Measurements from ENCODE around the gene TAF1A.

TAF1A gene

GRCh38 chr1:222582099-222582774, 7.5 kb downstream of the TAF1A start:
- TF ChIP-seq, protein P1, sequence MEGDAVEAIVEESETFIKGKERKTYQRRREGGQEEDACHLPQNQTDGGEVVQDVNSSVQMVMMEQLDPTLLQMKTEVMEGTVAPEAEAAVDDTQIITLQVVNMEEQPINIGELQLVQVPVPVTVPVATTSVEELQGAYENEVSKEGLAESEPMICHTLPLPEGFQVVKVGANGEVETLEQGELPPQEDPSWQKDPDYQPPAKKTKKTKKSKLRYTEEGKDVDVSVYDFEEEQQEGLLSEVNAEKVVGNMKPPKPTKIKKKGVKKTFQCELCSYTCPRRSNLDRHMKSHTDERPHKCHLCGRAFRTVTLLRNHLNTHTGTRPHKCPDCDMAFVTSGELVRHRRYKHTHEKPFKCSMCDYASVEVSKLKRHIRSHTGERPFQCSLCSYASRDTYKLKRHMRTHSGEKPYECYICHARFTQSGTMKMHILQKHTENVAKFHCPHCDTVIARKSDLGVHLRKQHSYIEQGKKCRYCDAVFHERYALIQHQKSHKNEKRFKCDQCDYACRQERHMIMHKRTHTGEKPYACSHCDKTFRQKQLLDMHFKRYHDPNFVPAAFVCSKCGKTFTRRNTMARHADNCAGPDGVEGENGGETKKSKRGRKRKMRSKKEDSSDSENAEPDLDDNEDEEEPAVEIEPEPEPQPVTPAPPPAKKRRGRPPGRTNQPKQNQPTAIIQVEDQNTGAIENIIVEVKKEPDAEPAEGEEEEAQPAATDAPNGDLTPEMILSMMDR (conservative IDR thresholded peaks at IDR 0.05; ENCODE audit: low read depth, low read length) = no peak
- H3K4me3 ChIP-seq (ENCODE audit: low read depth, low read length) = no peak overlapping the region
- DNase-seq (ENCODE audit: low read depth) = peak; percentile 17

DNA sequence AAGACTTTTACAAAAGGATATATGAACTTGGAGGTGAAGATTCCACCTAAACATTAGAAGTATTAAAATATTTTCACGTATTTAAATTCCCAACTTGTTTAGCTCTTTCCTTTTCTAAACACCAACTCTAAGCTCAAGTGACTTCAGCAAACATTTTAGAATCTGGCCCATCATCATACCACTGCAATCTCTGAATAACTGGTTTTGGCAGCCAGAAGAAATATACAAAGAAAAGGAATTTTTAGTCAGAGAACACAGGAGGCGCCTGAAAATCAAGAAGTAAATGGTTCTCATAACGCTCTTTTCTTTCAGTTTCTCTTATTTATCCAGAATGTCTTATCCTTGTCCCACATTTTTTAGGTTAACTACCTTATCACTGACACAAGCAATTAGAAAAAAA, 10.4 kb downstream of the TAF1A start:
- no peak for DNase-seq (ENCODE audit: low read depth)
- TF ChIP-seq, protein P1 (conservative IDR thresholded peaks at IDR 0.05; ENCODE audit: low read depth, low read length) = no peak
- H3K4me3 ChIP-seq (ENCODE audit: low read depth, low read length) = no peak overlapping the region

DNA sequence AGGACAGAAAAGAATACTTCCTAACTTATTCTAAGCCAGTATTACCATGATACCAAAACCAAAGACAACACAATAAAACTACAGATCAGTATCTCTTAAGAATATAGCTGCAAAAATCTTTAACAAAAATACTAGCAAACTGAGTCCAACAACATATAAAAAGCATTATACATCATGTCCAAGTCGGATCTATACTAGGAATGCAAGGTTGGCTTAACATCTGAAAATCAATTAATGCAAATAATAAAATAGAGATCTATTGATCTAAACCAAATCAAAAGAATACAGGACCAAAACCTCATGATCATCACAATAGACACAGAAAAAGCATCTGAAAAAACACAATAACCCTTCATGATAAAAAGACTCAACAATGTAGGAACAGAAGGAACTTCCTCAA, 18.9 kb downstream of the TAF1A start:
- H3K4me3 ChIP-seq (ENCODE audit: low read depth, low read length) = no peak overlapping the region
- DNase-seq (ENCODE audit: low read depth) = no peak
- TF ChIP-seq, protein P1 (conservative IDR thresholded peaks at IDR 0.05; ENCODE audit: low read depth, low read length) = no peak

DNA sequence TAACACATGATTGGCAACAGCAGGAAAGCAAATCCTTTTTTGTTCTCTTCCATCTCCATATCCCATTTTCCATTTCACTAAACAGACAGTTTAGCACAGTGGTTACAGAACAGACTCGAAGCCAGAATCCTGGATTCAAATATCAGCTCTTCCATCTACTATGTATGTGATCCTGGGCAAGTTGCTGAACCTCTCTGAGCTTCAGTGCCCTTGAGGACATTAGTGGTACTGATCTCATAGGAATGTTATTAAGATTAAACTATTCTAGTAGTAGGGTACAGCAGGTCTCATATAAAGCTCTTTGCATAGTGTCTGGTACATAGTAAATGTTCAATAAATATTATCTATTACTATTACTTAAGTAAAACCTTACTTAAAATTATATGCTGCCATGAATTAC, 28.1 kb downstream of the TAF1A start:
- DNase-seq (ENCODE audit: low read depth) = no peak
- no peak overlapping the region for H3K4me3 ChIP-seq (ENCODE audit: low read depth, low read length)
- TF ChIP-seq, protein P1 (conservative IDR thresholded peaks at IDR 0.05; ENCODE audit: low read depth, low read length) = no peak

DNA sequence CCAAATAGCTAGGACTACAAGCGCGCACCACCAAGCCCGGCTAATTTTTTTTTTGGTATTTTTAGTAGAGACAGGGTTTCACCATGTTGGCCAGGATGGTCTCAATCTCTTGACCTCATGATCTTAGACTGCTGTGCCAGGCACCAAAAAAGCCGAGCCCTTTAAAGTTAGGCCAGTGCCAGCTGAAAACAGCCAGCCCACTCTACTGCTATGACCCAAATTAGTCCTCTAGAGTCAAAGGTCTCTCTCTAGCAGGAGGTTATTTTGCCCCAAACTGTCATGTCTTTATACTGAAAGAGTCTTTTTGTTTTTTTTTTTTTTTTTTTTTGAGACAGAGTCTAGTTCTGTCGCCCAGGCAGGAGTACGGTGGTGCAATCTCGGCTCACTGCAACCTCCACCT, 32.2 kb downstream of the TAF1A start:
- no peak overlapping the region for H3K4me3 ChIP-seq (ENCODE audit: low read depth, low read length)
- TF ChIP-seq, protein P1 (conservative IDR thresholded peaks at IDR 0.05; ENCODE audit: low read depth, low read length) = no peak
- DNase-seq (ENCODE audit: low read depth) = no peak

- TF ChIP-seq, protein P1 (conservative IDR thresholded peaks at IDR 0.05; ENCODE audit: low read depth, low read length) = no peak
- DNase-seq (ENCODE audit: low read depth) = peak; percentile 14
- no peak overlapping the region for H3K4me3 ChIP-seq (ENCODE audit: low read depth, low read length)
Observed at GRCh38 chr1:222557148-222557547, 32.6 kb downstream of the TAF1A start.

GRCh38 chr1:222555992-222556615, 33.6 kb downstream of the TAF1A start:
- no peak overlapping the region for H3K4me3 ChIP-seq (ENCODE audit: low read depth, low read length)
- DNase-seq (ENCODE audit: low read depth) = peak; percentile 46
- TF ChIP-seq, protein P1 (conservative IDR thresholded peaks at IDR 0.05; ENCODE audit: low read depth, low read length) = no peak

Data from choroid plexus epithelial cell (primary cell).